ENCODE results near the gene EBPL.
"Not testable (repeated sequence)": the region's sequence is repeated elsewhere in the genome, so short reads cannot be mapped to it uniquely, and the experiment has no call there.

EBPL gene

DNA sequence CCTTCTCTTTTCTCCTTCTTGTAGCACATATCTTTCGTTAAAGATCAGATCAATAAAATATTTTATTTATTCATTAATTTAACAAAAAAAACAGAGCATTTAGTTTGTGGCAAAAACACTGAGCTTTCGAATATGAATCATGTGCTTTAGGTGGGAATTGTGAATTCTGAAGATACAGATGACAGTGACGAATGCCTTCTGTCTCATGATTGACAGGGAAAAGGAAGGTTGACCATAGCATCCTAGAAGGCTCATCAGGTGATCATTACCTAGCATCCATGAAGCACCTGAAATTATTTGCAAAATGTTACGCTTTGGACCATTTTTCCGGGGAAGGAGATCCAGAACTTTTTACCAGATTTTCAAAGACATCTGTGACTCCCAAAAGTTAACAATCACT lies 59.1 kb downstream of the EBPL start:
- DNase-seq: no peak

DNA sequence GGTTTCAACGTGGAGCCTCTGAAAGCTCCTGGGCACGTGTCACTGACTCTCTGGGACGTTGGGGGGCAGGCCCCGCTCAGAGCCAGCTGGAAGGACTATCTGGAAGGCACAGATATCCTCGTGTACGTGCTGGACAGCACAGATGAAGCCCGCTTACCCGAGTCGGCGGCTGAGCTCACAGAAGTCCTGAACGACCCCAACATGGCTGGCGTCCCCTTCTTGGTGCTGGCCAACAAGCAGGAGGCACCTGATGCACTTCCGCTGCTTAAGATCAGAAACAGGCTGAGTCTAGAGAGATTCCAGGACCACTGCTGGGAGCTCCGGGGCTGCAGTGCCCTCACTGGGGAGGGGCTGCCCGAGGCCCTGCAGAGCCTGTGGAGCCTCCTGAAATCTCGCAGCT lies 60.7 kb downstream of the EBPL start:
- no peak for DNase-seq

DNA sequence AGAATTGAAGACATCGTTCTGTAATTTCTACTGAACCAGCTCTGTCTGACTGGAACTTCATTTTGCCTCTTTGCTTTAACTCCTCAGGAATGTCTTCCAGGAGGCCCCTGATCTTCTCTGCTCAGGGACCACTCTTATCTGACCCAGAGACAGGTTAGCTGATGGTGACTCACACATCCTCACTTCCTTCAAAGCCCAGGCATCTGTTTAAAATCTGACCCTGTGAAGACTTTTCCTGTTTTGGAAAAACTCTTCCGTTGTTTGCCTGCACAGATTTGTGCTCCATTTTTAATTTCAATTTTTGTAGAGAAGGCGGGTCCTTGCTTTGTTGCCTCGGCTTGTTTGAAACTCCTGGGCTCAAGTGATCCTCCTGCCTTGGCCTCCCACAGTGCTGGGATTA lies 61.3 kb downstream of the EBPL start:
- no peak for DNase-seq

DNA sequence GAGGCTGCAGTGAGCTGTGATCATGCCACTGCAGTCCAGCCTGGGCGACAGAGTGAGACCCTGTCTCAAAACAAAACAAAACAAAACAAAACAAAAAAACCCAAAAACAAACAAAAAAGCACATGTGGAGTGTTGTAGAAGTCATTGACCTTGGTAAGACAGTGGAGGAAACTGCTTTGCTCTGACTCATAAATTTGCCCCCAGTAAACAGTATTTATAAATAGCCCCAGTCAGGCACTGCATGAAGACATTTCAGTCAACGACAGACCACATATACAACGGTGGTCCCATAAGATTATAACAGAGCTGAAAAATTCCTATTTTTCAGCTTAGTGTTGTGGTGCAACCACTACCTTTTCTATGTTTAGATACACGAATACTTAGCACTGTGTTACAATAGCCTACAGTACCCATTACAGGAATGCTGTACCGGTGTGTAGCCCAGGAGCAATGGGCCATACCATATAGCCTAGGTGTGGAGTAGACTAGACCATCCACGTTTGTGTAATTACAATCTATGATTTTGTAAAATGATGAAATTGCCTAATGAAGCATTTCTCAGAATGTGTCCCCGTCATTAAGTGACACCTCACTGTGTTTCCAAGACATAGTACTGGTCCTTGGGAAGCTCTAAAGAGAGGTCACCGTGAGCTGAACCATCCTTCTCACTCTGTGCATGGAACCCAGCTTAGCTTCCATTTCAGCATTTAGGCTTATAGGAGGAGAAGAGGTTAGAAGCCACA lies 61.9 kb downstream of the EBPL start:
- DNase-seq: no peak

DNA sequence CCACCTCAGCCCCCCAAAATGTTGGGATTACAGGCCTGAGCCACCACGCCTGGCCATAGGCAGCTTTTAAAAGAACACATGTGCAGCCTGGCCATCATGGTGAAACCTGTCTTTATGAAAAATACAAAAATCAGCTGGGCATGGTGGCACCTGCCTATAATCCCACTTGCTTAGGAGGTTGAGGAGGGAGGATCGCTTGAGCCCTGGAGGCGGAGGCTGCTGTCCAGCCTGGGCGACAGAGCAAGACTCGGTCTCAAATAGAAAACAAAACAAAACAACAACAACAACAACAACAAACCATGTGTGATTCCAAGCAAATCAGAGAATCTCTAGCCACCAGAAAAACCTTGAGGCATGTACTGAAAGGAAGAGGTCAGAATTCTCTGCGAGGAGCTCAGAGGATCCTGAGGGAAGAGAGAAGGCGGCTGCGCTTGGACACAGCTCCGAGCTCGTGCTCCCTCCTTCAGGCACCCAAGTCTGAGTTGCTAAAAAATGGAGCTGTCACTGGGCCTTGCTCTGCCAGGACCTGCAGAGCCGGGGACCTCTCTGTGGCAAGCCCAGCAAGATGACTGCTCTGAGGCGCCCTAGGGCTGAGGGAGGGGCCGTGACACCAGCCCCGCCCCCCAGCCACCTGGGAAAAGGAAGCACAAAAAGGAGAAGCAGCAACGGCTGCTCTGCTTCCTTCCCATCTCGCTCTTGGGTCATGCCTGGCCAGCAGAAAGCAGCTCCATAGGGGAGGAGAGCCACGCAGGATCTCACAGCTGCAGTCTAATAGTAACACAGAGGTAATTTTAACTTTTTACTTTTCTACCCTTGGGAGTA lies 63.2 kb downstream of the EBPL start, which contains the start of gene ARL11:
Gene ARL11, plus strand, starts transcription at position 677 of the 822 bp plus-strand sequence. CDS start 1,941 bp downstream, outside the sequence.
- peak; percentile 90 for DNase-seq

DNA sequence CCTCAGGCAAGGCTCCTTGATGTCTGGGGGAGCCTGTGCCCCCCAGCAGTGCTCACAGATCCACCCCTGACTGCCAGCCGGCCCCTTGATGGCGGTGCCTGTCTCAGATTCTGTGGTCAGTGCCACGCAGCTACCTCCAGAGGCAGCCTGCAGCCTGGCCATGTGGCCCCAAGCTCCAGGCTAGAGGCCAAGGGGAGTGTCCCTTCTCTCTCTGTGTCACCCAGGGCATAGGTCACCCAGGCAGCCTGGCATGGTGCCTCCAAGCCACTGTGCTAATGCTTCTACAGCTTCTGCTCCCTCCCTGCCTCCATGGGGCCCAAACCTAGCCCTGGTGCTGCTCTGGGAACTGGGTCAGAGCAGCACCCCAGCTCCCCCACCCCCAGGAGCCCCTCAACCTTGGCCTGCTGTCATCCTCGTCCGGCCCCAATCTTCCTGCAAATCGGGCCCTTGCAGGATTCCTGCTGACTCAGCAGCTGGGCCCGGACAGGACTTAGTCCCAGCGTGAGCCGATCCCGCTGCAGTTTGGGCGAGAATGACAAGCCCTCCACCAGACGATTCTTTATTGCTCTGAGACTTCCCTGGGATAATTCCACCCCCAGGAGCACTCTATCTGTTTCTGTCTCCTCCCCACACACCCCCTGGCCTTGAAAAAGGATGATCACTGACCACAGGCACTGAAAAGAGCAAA lies 65.8 kb downstream of the EBPL start:
- DNase-seq: no peak

DNA sequence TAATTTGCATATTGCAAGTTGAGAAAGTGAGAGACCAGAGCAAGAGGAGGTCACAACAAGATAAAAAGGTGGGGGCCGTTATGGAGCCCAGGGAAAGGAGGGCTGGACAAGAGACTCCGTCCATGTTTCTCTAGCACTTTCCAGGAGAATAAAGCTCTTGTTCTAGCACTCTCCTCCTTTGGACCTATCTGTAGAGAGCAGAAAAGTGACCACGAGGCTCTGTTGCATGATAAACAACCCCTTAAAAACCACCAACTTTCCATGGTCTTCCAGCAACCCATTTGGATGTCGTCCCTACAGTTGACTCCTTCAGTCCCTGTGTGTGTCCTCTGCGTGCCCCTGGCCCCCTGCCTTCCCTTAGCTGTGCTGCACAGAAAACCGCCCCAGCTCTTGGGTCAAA lies 67.1 kb downstream of the EBPL start:
- no peak for DNase-seq

DNA sequence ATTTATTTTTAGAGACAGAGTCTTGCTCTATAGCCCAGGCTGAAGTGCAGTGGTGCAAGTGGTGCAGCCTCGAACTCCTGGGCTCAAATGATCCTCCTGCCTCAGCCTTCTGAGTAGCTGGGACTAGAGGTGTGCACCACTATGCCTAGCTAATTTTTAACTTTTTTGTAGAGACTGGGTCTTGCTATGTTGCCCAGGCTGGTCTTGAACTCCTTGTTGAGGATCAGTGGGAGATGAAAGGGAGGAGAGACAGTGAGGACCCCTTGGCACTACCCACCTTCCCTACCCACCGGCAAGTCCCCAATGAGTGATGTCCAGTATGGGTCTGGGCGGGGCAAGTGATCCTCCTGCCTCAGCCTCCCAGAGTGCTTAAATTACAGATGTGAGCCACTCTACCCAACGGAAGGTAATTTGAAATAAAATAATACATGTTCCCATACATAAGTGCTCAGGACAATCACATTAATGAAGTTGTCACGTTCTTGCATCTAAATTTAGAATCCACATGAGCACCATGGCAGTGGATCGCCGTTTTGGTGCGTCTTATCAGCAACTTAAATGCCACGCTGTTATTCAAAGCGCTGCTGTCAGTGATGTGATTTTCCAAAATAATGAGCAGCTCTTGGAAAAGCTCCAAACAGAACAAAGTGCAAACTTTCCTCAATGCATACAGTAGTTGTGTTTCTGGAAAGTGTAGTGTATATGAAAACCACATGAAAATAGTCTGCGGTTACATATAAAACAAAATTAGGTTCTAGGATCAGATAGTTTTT lies 68.9 kb downstream of the EBPL start:
- no peak for DNase-seq

DNA sequence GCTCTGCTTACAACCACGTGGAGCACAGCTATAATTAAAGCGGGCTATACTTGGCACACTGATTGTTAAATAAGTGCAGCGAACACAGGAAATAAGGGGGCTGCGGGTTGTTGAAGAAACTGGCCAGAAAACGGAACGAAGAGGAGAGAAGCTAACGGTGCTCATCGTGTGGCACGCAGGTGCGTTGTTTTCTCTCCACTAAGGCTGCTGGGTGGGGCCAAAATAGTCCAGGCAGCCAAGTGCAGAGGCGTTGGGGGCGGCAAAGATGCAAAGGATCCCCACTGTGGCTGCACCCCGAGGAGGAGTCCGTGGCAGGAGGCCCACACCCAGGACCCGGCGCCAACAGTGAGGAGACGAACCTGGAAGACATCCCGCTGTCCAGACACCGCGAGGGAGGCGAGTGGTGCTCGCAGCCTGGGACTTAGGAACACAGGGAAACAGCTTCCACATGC lies 71.1 kb downstream of the EBPL start:
- DNase-seq: peak; percentile 74

DNA sequence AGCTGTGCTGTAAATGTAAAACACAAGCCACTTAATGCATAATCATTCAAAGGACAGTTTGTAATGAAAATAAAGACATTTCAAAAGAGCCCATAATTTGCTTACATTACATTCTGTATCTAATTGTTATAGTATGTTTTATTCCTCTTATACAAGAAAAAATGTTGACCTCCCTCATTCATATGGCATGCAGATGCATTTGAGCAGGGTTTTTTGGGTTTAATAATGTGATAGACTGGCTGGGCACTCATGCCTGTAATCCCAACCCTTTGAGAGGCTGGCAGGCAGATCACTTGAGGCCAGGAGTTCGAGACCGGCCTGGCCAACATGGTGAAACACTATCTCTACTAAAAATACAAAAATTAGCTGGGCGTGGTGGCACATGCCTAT lies 74.6 kb downstream of the EBPL start:
- no peak for DNase-seq

DNA sequence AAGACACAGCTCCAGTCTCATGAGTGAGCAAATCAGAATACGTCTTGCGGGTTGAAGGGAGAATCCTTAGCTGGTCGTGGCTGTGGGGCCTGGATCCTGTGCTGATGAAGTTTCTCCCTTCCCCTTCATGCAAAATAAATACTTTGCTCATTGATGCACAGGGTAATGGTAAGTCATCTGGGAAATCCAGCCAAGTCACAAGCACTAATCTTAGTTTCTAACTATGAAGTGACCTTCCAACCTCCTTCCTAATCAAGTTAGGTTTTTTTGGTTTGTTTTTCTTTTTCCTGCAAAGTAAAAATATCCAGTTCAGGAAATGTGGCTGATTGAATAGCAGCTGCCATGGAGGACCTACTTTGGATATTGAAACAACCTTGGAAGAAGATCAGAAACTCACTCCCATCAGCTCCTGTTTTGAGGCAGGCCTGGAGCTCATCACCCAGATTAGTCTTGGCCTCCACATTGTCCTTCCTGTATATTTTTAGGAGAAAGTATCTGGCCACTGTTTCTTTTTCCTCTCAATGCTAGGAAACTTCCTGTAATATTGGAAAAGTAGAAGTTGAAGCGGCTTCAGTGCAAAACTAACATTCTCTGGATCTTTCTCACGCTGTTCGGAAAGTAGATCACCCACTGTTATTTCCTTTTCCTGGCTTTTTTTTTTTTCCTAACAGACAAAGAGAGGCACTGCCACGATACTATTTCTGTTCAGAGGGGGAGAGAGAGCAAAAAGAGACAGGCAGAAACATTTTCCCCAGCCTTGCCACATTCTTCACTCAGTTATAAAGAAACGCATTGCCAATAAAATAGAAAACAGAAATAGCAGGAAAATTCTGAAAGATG lies 75.2 kb downstream of the EBPL start:
- DNase-seq: no peak

DNA sequence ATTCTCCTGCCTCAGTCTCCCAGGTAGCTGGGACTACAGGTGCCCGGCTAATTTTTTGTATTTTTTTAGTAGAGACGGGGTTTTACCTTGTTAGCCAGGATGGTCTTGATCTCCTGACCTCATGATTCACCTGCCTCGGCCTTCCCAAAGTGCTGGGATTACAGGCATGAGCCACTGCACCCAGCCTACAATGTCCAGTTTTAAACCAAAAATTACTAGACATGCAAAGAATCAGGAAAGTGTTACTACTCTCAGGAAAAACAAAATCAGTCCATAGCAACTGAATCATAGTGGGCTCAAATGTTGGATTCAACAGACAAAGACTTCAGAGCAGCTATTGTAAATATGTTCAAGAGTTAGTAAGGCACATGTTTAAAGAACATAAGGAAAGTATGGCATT lies 79.2 kb downstream of the EBPL start:
- DNase-seq: not testable (repeated sequence)

Measured in MV-4-11 (cell line).